ENCODE results near the gene MYBPH.

The MYBPH gene, protein sequence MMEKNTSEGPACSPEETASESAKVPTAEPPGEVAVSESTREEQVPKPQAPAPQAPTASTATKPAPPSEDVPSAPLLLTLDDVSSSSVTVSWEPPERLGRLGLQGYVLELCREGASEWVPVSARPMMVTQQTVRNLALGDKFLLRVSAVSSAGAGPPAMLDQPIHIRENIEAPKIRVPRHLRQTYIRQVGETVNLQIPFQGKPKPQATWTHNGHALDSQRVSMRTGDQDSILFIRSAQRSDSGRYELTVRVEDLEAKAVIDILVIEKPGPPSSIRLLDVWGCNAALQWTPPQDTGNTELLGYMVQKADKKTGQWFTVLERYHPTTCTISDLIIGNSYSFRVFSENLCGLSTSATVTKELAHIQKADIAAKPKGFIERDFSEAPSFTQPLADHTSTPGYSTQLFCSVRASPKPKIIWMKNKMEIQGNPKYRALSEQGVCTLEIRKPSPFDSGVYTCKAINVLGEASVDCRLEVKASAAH

GRCh38 chr1:203175237-203175826 is at the start of gene MYBPH:
Gene MYBPH, minus strand, starts transcription at chr1:203175826. Its CDS starts 71 bp downstream, at chr1:203175755.
- H3K9me3 Mint-ChIP-seq, result no peaks in the 10 kb centered on the region
- DNase-seq, result no peak
- H3K27me3 Mint-ChIP-seq (ENCODE audit: low read depth, poor library complexity), result peaks cover 7% of the 10 kb centered on the region
- TF ChIP-seq, protein P1, sequence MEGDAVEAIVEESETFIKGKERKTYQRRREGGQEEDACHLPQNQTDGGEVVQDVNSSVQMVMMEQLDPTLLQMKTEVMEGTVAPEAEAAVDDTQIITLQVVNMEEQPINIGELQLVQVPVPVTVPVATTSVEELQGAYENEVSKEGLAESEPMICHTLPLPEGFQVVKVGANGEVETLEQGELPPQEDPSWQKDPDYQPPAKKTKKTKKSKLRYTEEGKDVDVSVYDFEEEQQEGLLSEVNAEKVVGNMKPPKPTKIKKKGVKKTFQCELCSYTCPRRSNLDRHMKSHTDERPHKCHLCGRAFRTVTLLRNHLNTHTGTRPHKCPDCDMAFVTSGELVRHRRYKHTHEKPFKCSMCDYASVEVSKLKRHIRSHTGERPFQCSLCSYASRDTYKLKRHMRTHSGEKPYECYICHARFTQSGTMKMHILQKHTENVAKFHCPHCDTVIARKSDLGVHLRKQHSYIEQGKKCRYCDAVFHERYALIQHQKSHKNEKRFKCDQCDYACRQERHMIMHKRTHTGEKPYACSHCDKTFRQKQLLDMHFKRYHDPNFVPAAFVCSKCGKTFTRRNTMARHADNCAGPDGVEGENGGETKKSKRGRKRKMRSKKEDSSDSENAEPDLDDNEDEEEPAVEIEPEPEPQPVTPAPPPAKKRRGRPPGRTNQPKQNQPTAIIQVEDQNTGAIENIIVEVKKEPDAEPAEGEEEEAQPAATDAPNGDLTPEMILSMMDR (IDR thresholded peaks at IDR 0.05), result no peak
- H3K36me3 Mint-ChIP-seq (ENCODE audit: low read depth), result no peaks in the 10 kb centered on the region
- peaks cover 51% of the 10 kb centered on the region for H3K4me1 Mint-ChIP-seq
- peak within 1 kb of the TSS; percentile 38 for H3K27ac Mint-ChIP-seq
- no peak within 1 kb of the TSS for H3K4me3 Mint-ChIP-seq

GRCh38 chr1:203225071-203225470 is 49.4 kb upstream of the MYBPH start:
- H3K9me3 Mint-ChIP-seq, result no peaks in the 10 kb centered on the region
- peaks cover 43% of the 10 kb centered on the region for H3K27me3 Mint-ChIP-seq (ENCODE audit: low read depth, poor library complexity)
- no peaks in the 10 kb centered on the region for H3K4me1 Mint-ChIP-seq
- no peak for DNase-seq
- H3K27ac Mint-ChIP-seq, result no peak overlapping the region
- no peaks in the 10 kb centered on the region for H3K36me3 Mint-ChIP-seq (ENCODE audit: low read depth)
- no peak overlapping the region for H3K4me3 Mint-ChIP-seq
- TF ChIP-seq, protein P1 (IDR thresholded peaks at IDR 0.05), result no peak

- Mint-ChIP-seq H3K27ac (no peak overlapping the region), H3K36me3 (ENCODE audit: low read depth) (no peaks in the 10 kb centered on the region), H3K4me1 (no peaks in the 10 kb centered on the region), H3K9me3 (no peaks in the 10 kb centered on the region), H3K4me3 (no peak overlapping the region), H3K27me3 (ENCODE audit: low read depth, poor library complexity) (peaks cover 51% of the 10 kb centered on the region)
- DNase-seq, result no peak
- TF ChIP-seq, protein P1 (IDR thresholded peaks at IDR 0.05), result no peak
These were observed 47.6 kb upstream of the MYBPH start for GRCh38 chr1:203223012-203223775.

DNA sequence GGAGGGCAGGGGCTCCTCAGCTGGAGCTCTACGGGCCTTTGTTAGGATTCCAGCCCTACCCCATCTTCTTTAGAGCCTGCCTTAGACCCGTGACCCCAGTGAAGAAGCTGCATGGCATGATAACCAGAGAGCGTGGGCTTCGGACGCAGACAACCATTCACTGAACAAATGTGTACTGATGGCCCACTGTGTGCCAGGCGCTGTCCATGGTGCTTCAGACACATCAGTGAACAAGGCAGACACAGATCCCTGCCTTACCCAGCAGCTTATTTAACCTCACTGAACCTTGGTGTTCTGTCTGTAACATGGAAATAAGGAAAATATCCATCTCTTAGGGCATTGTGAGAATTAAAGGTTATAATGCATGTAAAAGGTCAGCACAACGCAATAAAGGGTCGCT is 44.3 kb upstream of the MYBPH start:
- TF ChIP-seq, protein P1 (IDR thresholded peaks at IDR 0.05), result no peak
- peaks cover 17% of the 10 kb centered on the region for H3K4me1 Mint-ChIP-seq
- no peak overlapping the region for H3K27ac Mint-ChIP-seq
- H3K4me3 Mint-ChIP-seq, result no peak overlapping the region
- DNase-seq, result peak; percentile 49
- H3K36me3 Mint-ChIP-seq (ENCODE audit: low read depth), result no peaks in the 10 kb centered on the region
- no peaks in the 10 kb centered on the region for H3K9me3 Mint-ChIP-seq
- peaks cover 52% of the 10 kb centered on the region for H3K27me3 Mint-ChIP-seq (ENCODE audit: low read depth, poor library complexity)

DNA sequence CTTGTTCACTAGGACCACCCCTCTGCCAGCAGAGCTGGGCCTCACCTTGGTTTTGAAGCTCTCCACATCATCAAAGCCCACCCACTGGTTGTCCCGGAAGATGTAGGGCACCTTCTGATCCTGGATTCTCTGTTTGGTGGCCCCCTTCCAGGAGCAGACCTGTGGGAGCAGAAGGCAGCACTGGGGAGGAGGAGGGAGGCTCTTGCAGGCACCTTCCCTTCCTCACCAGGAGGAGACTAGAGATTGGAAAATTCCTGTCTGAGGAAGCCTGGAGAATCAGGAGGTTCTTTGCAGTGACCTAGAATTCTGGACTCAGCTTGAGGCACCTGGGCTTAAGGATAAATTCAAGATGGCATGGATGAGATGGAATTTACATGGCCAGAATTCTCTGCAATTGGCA is 43.5 kb upstream of the MYBPH start:
- Mint-ChIP-seq H3K27ac (no peak overlapping the region), H3K9me3 (no peaks in the 10 kb centered on the region), H3K4me3 (no peak overlapping the region), H3K36me3 (ENCODE audit: low read depth) (no peaks in the 10 kb centered on the region), H3K27me3 (ENCODE audit: low read depth, poor library complexity) (peaks cover 50% of the 10 kb centered on the region), H3K4me1 (peaks cover 17% of the 10 kb centered on the region)
- DNase-seq, result no peak
- TF ChIP-seq, protein P1 (IDR thresholded peaks at IDR 0.05), result no peak
